ENCODE data around the gene B4GALNT2.
"Not testable (repeated sequence)": the region's sequence is repeated elsewhere in the genome, so short reads cannot be mapped to it uniquely, and the experiment has no call there.

The B4GALNT2 gene

GRCh38 chr17:49121696-49122292 is 10.8 kb upstream of the B4GALNT2 start:
- TF ChIP-seq CTCF (IDR thresholded peaks at IDR 0.05; ENCODE audit: borderline replicate concordance, insufficient read depth, low read depth, low read length) = no peak
- no peak overlapping the region for H3K4me3 ChIP-seq (ENCODE audit: low read depth, low read length)

- no peak for TF ChIP-seq CTCF (IDR thresholded peaks at IDR 0.05; ENCODE audit: borderline replicate concordance, insufficient read depth, low read depth, low read length)
- no peak overlapping the region for H3K4me3 ChIP-seq (ENCODE audit: low read depth, low read length)
Measured at GRCh38 chr17:49122566-49122965, 10.0 kb upstream of the B4GALNT2 start.

- TF ChIP-seq CTCF (IDR thresholded peaks at IDR 0.05; ENCODE audit: borderline replicate concordance, insufficient read depth, low read depth, low read length) = no peak
- no peak overlapping the region for H3K4me3 ChIP-seq (ENCODE audit: low read depth, low read length)
Measured at GRCh38 chr17:49123061-49123460, 9.5 kb upstream of the B4GALNT2 start.

GRCh38 chr17:49125449-49125848 is 7.1 kb upstream of the B4GALNT2 start:
- no peak overlapping the region for H3K4me3 ChIP-seq (ENCODE audit: low read depth, low read length)
- TF ChIP-seq CTCF (IDR thresholded peaks at IDR 0.05; ENCODE audit: borderline replicate concordance, insufficient read depth, low read depth, low read length) = no peak

- H3K4me3 ChIP-seq (ENCODE audit: low read depth, low read length) = not testable (repeated sequence)
Measured at GRCh38 chr17:49126183-49126859, 6.2 kb upstream of the B4GALNT2 start.

GRCh38 chr17:49129359-49129950 is 3.1 kb upstream of the B4GALNT2 start:
- not testable (repeated sequence) for H3K4me3 ChIP-seq (ENCODE audit: low read depth, low read length)

- TF ChIP-seq CTCF (IDR thresholded peaks at IDR 0.05; ENCODE audit: borderline replicate concordance, insufficient read depth, low read depth, low read length) = no peak
Measured at GRCh38 chr17:49130891-49131290, 1.7 kb upstream of the B4GALNT2 start.

GRCh38 chr17:49132317-49132698 is 261 bp upstream of the B4GALNT2 start:
- no peak for TF ChIP-seq CTCF (IDR thresholded peaks at IDR 0.05; ENCODE audit: borderline replicate concordance, insufficient read depth, low read depth, low read length)
- H3K4me3 ChIP-seq (ENCODE audit: low read depth, low read length) = no peak overlapping the region

More at GRCh38 chr17:49130891-49131290, 1.7 kb upstream of the B4GALNT2 start:
- no peak overlapping the region for H3K4me3 ChIP-seq (ENCODE audit: low read depth, low read length)

Measured in GM12875 (cell line).